ENCODE data around the gene SOX18. TPM values are rescaled to one million over a fixed set of nuclear protein-coding genes. Genes with fewer than 3 reads are reported as not detected.
A peak's percentile ranks its signal among the peaks of the same experiment; 100 is the strongest.

SOX18 gene
- total and polyA plus RNA-seq, 2 of the 13 experiments (the other 11 are each of a cell fraction or from before 2014, with no cell fraction given), result 1.6 to 1.9 TPM

DNA sequence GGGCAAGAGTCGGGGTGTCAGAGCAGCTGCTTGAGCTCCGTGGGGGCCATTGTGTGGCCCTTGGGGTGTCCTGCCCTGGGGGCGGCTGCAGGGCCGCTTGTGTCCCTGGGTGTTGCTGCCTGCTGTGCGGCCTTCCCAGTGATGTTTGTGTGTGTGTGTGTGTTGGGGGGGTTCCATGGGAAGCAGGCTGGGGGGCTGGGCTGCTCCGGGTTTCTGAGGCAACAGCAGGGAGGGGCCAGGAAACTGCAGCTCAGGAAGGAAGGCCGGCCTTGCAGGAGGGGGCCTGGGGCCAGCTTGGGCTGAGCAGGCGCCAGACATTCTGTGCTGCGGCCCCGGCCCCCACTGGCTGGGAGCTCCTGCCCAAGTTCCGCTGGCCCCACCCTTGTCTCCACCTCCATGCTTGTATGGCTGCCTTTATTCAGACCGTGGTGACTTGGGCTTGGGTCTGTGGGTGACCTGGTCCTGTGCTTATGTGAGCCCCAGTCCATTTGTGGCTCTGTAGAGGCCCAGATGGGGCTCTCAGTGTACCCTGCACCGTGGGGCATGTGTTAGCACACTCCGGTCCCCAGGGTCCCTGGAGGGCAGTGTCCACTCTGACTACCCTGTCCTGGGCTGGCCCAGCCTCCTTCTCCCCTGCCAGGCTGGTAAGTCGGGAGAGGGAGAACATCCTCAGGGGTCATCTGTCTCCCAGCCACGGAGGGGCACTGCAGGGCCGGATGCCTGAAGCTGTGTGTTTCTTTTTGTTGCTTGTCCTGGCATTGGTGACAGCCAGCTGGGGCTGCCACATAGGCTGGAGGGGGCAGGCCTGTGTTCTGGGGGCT lies 4.6 kb upstream of the SOX18 start (continued):
- TF ChIP-seq, protein P1, sequence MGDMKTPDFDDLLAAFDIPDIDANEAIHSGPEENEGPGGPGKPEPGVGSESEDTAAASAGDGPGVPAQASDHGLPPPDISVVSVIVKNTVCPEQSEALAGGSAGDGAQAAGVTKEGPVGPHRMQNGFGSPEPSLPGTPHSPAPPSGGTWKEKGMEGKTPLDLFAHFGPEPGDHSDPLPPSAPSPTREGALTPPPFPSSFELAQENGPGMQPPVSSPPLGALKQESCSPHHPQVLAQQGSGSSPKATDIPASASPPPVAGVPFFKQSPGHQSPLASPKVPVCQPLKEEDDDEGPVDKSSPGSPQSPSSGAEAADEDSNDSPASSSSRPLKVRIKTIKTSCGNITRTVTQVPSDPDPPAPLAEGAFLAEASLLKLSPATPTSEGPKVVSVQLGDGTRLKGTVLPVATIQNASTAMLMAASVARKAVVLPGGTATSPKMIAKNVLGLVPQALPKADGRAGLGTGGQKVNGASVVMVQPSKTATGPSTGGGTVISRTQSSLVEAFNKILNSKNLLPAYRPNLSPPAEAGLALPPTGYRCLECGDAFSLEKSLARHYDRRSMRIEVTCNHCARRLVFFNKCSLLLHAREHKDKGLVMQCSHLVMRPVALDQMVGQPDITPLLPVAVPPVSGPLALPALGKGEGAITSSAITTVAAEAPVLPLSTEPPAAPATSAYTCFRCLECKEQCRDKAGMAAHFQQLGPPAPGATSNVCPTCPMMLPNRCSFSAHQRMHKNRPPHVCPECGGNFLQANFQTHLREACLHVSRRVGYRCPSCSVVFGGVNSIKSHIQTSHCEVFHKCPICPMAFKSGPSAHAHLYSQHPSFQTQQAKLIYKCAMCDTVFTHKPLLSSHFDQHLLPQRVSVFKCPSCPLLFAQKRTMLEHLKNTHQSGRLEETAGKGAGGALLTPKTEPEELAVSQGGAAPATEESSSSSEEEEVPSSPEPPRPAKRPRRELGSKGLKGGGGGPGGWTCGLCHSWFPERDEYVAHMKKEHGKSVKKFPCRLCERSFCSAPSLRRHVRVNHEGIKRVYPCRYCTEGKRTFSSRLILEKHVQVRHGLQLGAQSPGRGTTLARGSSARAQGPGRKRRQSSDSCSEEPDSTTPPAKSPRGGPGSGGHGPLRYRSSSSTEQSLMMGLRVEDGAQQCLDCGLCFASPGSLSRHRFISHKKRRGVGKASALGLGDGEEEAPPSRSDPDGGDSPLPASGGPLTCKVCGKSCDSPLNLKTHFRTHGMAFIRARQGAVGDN (CRISPR knock-in tag; IDR thresholded peaks at IDR 0.05), result peak; percentile 71
- TF ChIP-seq CCAR2 (optimal IDR thresholded peaks at IDR 0.05; ENCODE audit: low read depth, low read length) (peak; percentile 26), ZNF20 (CRISPR knock-in tag; IDR thresholded peaks at IDR 0.05) (no peak), MAFG (CRISPR knock-in tag; IDR thresholded peaks at IDR 0.05) (no peak), ZNF891 (CRISPR knock-in tag; IDR thresholded peaks at IDR 0.05) (peak; percentile 62; the same call in 1 of the 2 replicates), YY1 (IDR thresholded peaks at IDR 0.05; ENCODE audit: insufficient read depth, insufficient replicate concordance, low read depth, low read length) (peak; percentile 87), FOXA3 (CRISPR knock-in tag; IDR thresholded peaks at IDR 0.05) (peak; percentile 51), ZNF709 (CRISPR knock-in tag; IDR thresholded peaks at IDR 0.05) (0 out of 2 replicates have a peak, but pooled peaks have one; percentile 12), ZMYM4 (CRISPR knock-in tag; IDR thresholded peaks at IDR 0.05) (peak; percentile 61; the same call in 1 of the 2 replicates), RBM39 (IDR thresholded peaks at IDR 0.05; ENCODE audit: low read depth, low read length, poor library complexity, severe bottlenecking) (peak; percentile 34), TCF7 (IDR thresholded peaks at IDR 0.05; ENCODE audit: low read depth) (no peak), ZNF547 (CRISPR knock-in tag; IDR thresholded peaks at IDR 0.05) (no peak; the same call in 1 of the 2 replicates), MED8 (CRISPR knock-in tag; IDR thresholded peaks at IDR 0.05; ENCODE audit: insufficient replicate concordance) (no peak)
- TF ChIP-seq, protein P2, sequence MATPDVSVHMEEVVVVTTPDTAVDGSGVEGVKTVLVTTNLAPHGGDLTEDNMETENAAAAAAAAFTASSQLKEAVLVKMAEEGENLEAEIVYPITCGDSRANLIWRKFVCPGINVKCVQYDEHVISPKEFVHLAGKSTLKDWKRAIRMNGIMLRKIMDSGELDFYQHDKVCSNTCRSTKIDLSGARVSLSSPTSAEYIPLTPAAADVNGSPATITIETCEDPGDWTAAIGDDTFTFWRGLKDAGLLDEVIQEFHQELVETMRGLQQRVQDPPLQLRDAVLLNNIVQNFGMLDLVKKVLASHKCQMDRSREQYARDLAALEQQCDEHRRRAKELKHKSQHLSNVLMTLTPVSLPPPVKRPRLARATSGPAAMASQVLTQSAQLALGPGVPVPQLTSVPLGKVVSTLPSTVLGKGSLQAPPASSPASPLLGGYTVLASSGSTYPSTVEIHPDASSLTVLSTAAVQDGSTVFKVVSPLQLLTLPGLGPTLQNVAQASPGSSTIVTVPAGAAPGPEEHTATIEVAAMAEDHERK (CRISPR knock-in tag; IDR thresholded peaks at IDR 0.05; ENCODE audit: low read depth), result 0 out of 2 replicates have a peak, but pooled peaks have one; percentile 47
- TF ChIP-seq, protein P3, sequence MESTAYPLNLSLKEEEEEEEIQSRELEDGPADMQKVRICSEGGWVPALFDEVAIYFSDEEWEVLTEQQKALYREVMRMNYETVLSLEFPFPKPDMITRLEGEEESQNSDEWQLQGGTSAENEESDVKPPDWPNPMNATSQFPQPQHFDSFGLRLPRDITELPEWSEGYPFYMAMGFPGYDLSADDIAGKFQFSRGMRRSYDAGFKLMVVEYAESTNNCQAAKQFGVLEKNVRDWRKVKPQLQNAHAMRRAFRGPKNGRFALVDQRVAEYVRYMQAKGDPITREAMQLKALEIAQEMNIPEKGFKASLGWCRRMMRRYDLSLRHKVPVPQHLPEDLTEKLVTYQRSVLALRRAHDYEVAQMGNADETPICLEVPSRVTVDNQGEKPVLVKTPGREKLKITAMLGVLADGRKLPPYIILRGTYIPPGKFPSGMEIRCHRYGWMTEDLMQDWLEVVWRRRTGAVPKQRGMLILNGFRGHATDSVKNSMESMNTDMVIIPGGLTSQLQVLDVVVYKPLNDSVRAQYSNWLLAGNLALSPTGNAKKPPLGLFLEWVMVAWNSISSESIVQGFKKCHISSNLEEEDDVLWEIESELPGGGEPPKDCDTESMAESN (CRISPR knock-in tag; conservative IDR thresholded peaks at IDR 0.05), result peak; percentile 87
- TF ChIP-seq, protein P4, sequence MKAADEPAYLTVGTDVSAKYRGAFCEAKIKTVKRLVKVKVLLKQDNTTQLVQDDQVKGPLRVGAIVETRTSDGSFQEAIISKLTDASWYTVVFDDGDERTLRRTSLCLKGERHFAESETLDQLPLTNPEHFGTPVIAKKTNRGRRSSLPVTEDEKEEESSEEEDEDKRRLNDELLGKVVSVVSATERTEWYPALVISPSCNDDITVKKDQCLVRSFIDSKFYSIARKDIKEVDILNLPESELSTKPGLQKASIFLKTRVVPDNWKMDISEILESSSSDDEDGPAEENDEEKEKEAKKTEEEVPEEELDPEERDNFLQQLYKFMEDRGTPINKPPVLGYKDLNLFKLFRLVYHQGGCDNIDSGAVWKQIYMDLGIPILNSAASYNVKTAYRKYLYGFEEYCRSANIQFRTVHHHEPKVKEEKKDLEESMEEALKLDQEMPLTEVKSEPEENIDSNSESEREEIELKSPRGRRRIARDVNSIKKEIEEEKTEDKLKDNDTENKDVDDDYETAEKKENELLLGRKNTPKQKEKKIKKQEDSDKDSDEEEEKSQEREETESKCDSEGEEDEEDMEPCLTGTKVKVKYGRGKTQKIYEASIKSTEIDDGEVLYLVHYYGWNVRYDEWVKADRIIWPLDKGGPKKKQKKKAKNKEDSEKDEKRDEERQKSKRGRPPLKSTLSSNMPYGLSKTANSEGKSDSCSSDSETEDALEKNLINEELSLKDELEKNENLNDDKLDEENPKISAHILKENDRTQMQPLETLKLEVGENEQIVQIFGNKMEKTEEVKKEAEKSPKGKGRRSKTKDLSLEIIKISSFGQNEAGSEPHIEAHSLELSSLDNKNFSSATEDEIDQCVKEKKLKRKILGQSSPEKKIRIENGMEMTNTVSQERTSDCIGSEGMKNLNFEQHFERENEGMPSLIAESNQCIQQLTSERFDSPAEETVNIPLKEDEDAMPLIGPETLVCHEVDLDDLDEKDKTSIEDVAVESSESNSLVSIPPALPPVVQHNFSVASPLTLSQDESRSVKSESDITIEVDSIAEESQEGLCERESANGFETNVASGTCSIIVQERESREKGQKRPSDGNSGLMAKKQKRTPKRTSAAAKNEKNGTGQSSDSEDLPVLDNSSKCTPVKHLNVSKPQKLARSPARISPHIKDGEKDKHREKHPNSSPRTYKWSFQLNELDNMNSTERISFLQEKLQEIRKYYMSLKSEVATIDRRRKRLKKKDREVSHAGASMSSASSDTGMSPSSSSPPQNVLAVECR (CRISPR knock-in tag; IDR thresholded peaks at IDR 0.05; ENCODE audit: borderline replicate concordance), result peak; percentile 85

All from HepG2 (cell line).